K562 (cell line): ENCODE results near the gene TICAM1. TPM values are rescaled to one million over a fixed set of nuclear protein-coding genes. Genes with fewer than 3 reads are reported as not detected.

Experiments used
- COPS2 ChIP-seq: fragments of 450-650 bp; conservative IDR thresholded peaks from 2 replicates; pipeline ENCODE4 v1.6.1; 2016; ENCODE audit warnings: mild to moderate bottlenecking, moderate library complexity
- EHMT2 ChIP-seq: fragments of 450-650 bp; IDR thresholded peaks from 2 replicates; pipeline ENCODE4 v1.6.1; 2018; ENCODE audit warnings: antibody characterized with exemption
- ETS2 ChIP-seq: IDR thresholded peaks from 2 replicates; pipeline ENCODE4 v1.6.1; 2016; ENCODE audit warnings: borderline replicate concordance, missing genetic modification characterization, mild to moderate bottlenecking, moderate library complexity, missing compliant biosample characterization; ENCODE audit not compliant: poor library complexity, severe bottlenecking
- HMG20B ChIP-seq: fragments of 250-450 bp; sonication (Bioruptor Pico); IDR thresholded peaks from 2 replicates; pipeline ENCODE4 v1.5.0; 2021; ENCODE audit warnings: mild to moderate bottlenecking
- MCM7 ChIP-seq, 2 experiments: fragments of 450-650 bp; IDR thresholded peaks; 2 replicates each; pipeline ENCODE4 v1.6.1; 2016 to 2018
- MECOM ChIP-seq: fragments of 250-450 bp; sonication (Bioruptor Pico); IDR thresholded peaks from 2 replicates; pipeline ENCODE4 v1.8.0; 2022; ENCODE audit warnings: inconsistent platforms
- MIER1 ChIP-seq: fragments of 450-650 bp; IDR thresholded peaks from 2 replicates; pipeline ENCODE4 v1.6.1; 2016; ENCODE audit warnings: antibody characterized with exemption, mild to moderate bottlenecking, low read depth
- NR4A1 ChIP-seq, 2 experiments: fragments of 250-450 bp in 1 of 2; fragments of 450-650 bp in 1 of 2; sonication (Bioruptor Pico) in 1 of 2; IDR thresholded peaks; 2 replicates each; pipeline versions ENCODE4 v1.4.0 to v1.6.1; 2016 to 2020; ENCODE audit warnings: mild to moderate bottlenecking in 2 of 2, missing compliant biosample characterization in 1 of 2, missing genetic modification characterization in 1 of 2, moderate library complexity in 1 of 2
- PCBP2 ChIP-seq: fragments of 200-400 bp; formaldehyde crosslinking; IDR thresholded peaks from 2 replicates; pipeline ENCODE4 v1.6.1; 2018; ENCODE audit warnings: low read length, low read depth, mild to moderate bottlenecking, moderate library complexity; ENCODE audit not compliant: poor library complexity, severe bottlenecking
- PYGO2 ChIP-seq: fragments of 450-650 bp; IDR thresholded peaks from 2 replicates; pipeline ENCODE4 v1.6.1; 2016; ENCODE audit warnings: mild to moderate bottlenecking, missing genetic modification characterization, moderate library complexity, missing compliant biosample characterization
- RB1 ChIP-seq: fragments of 450-650 bp; IDR thresholded peaks from 2 replicates; pipeline ENCODE4 v1.6.1; 2017; ENCODE audit warnings: low read depth, mild to moderate bottlenecking
- RCOR1 ChIP-seq, 2 experiments: IDR thresholded peaks; 2 replicates each; pipeline ENCODE4 v1.6.1; 2012; ENCODE audit warnings: low read depth in 2 of 2, low read length in 2 of 2, borderline replicate concordance in 1 of 2, improper control_type of control experiment in 1 of 2
- SP1 ChIP-seq: sonication (generic); formaldehyde crosslinking; IDR thresholded peaks from 2 replicates; pipeline ENCODE4 v1.8.1; 2022; ENCODE audit warnings: mild to moderate bottlenecking, missing genetic modification reagents
- TARDBP ChIP-seq: fragments of 450-650 bp; IDR thresholded peaks from 2 replicates; pipeline ENCODE4 v1.6.1; 2016
- ZNF274 ChIP-seq: IDR thresholded peaks from 2 replicates; pipeline ENCODE4 v1.6.1; 2011; ENCODE audit warnings: low read depth, mild to moderate bottlenecking, low read length, moderate library complexity, borderline replicate concordance
- polyA plus RNA-seq, 8 experiments: library from polyadenylated mRNA; depleted of rRNA in 4 of 8; stranded (reverse) in 5 of 8; unstranded in 3 of 8; fragments of >200 nt; fragmentation: Nextera tagmentation in 2 of 8; fragmentation: Illumina TruSeq in 1 of 8; extraction: Ambion mirVana in 2 of 8; extraction: Trizol in 1 of 8; gene quantifications; 2 replicates each; pipeline versions ENCODE4 v1.2.1 to v1.2.3, GENCODE V29; 2011 to 2014; ENCODE audit warnings: inconsistent platforms in 1 of 8, missing spikeins in 1 of 8
- total RNA-seq, 7 experiments: library from RNA; depleted of rRNA in 6 of 7; stranded (reverse); fragments of >200 nt in 6 of 7; fragmentation: Illumina TruSeq in 2 of 7; extraction: Trizol in 2 of 7; gene quantifications; 2 replicates each; pipeline versions ENCODE4 v1.2.1 to v1.2.3, GENCODE V29; 2011 to 2021; ENCODE audit warnings: low replicate concordance in 1 of 7
- TF ChIP-seq, protein P1 (sequence below): sonication (generic); formaldehyde crosslinking; IDR thresholded peaks from 2 replicates; pipeline ENCODE4 v1.8.0; 2022; ENCODE audit warnings: missing genetic modification reagents, mild to moderate bottlenecking, moderate library complexity, borderline replicate concordance
- TF ChIP-seq, protein P2 (sequence below): fragments of 150-350 bp; conservative IDR thresholded peaks from 2 replicates; pipeline ENCODE4 v1.6.1; 2014; ENCODE audit warnings: low read length
- TF ChIP-seq, protein P3 (sequence below), 3 experiments: IDR thresholded peaks in 2 of 3; conservative IDR thresholded peaks in 1 of 3; 2 replicates each; pipeline ENCODE4 v1.5.1; 2011 to 2012; ENCODE audit warnings: low read length in 3 of 3, mild to moderate bottlenecking in 3 of 3, control low read depth in 2 of 3, improper control_type of control experiment in 1 of 3, inconsistent platforms in 1 of 3, low read depth in 1 of 3, mixed read lengths in 1 of 3, moderate library complexity in 1 of 3; ENCODE audit not compliant: insufficient read depth in 2 of 3
- TF ChIP-seq, protein P4 (sequence below): sonication (generic); formaldehyde crosslinking; IDR thresholded peaks from 2 replicates; pipeline ENCODE4 v1.5.0; 2020; ENCODE audit warnings: missing genetic modification reagents
- TF ChIP-seq, protein P5 (sequence below): IDR thresholded peaks from 2 replicates; pipeline ENCODE4 v1.6.1; 2011; ENCODE audit not compliant: insufficient read length; ENCODE audit errors: extremely low read depth

The TICAM1 gene
- total and polyA plus RNA-seq, 9 of the 15 experiments (the other 6 are each of a cell fraction or from before 2014, with no cell fraction given): 0.07 to 11.6 (median 1.5) TPM

DNA sequence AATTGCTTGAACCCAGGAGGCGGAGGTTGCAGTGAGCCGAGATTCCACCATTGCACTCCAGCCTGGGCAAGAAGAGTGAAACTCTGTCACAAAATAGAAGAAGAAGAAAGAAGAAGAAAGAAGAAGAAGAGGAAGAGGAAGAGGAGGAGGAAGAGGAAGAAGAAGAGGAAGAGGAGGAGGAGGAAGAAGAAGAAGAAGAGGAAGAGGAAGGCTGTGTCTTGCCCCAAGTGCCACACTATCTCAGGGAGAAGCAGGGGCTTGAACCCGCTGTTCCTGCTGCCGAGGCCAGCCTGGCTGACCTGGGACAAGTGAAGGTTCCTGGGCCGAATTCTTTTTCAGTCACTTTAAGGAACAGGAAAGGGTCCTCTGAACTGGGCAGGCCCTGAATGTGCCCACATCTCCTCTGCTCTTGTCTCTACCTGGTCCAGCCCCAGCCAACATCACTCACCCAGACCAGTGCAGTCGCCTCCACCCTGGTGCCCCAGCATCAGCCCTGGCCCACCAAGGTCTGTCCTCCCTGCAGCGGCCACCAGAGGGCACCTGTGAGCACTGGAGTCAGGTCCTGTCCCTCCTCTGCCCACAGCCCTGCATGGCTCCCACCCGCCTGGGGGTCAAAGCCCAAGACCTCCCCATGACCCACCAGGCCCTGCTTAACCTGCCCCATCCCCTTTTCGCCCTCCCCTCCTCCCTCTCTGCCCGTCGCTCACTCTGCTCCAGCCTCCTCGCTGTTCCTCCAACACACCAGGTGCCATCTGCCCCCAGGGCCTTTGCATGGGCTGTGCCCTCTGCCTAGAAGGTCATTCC is 20.0 kb downstream of the TICAM1 start (continued):
- TF ChIP-seq MECOM (CRISPR knock-in tag) (no peak), PCBP2 (no peak), NR4A1 (CRISPR knock-in tag; IDR thresholded peaks at IDR 0.05) (no peak), NR4A1 (tag; IDR thresholded peaks at IDR 0.05) (no peak), RB1 (peak; percentile 51; the same call in 1 of the 2 replicates), TARDBP (no peak), COPS2 (no peak), ETS2 (no peak), MIER1 (no peak), EHMT2 (no peak), ZNF274 (no peak), MCM7 (IDR thresholded peaks at IDR 0.05) (no peak), HMG20B (CRISPR knock-in tag) (no peak), PYGO2 (no peak), SP1 (CRISPR knock-in tag) (peak; percentile 26; the same call in 1 of the 2 replicates), RCOR1 (IDR thresholded peaks at IDR 0.05; ENCODE audit: borderline replicate concordance in 1 of 2, low read depth in 2 of 2, low read length in 2 of 2) (peak; percentile 18 to 51; a peak in 1 of 4 replicates)
- TF ChIP-seq, protein P1, sequence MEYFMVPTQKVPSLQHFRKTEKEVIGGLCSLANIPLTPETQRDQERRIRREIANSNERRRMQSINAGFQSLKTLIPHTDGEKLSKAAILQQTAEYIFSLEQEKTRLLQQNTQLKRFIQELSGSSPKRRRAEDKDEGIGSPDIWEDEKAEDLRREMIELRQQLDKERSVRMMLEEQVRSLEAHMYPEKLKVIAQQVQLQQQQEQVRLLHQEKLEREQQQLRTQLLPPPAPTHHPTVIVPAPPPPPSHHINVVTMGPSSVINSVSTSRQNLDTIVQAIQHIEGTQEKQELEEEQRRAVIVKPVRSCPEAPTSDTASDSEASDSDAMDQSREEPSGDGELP (CRISPR knock-in tag): peak; percentile 47; the same call in 1 of the 2 replicates
- TF ChIP-seq, protein P2, sequence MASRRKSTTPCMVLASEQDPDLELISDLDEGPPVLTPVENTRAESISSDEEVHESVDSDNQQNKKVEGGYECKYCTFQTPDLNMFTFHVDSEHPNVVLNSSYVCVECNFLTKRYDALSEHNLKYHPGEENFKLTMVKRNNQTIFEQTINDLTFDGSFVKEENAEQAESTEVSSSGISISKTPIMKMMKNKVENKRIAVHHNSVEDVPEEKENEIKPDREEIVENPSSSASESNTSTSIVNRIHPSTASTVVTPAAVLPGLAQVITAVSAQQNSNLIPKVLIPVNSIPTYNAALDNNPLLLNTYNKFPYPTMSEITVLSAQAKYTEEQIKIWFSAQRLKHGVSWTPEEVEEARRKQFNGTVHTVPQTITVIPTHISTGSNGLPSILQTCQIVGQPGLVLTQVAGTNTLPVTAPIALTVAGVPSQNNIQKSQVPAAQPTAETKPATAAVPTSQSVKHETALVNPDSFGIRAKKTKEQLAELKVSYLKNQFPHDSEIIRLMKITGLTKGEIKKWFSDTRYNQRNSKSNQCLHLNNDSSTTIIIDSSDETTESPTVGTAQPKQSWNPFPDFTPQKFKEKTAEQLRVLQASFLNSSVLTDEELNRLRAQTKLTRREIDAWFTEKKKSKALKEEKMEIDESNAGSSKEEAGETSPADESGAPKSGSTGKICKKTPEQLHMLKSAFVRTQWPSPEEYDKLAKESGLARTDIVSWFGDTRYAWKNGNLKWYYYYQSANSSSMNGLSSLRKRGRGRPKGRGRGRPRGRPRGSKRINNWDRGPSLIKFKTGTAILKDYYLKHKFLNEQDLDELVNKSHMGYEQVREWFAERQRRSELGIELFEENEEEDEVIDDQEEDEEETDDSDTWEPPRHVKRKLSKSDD: no peak
- TF ChIP-seq, protein P3, sequence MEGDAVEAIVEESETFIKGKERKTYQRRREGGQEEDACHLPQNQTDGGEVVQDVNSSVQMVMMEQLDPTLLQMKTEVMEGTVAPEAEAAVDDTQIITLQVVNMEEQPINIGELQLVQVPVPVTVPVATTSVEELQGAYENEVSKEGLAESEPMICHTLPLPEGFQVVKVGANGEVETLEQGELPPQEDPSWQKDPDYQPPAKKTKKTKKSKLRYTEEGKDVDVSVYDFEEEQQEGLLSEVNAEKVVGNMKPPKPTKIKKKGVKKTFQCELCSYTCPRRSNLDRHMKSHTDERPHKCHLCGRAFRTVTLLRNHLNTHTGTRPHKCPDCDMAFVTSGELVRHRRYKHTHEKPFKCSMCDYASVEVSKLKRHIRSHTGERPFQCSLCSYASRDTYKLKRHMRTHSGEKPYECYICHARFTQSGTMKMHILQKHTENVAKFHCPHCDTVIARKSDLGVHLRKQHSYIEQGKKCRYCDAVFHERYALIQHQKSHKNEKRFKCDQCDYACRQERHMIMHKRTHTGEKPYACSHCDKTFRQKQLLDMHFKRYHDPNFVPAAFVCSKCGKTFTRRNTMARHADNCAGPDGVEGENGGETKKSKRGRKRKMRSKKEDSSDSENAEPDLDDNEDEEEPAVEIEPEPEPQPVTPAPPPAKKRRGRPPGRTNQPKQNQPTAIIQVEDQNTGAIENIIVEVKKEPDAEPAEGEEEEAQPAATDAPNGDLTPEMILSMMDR (IDR thresholded peaks at IDR 0.05 in 2 of 3, conservative IDR thresholded peaks at IDR 0.05 in 1 of 3; ENCODE audit: insufficient read depth in 2 of 3, low read depth in 1 of 3, low read length in 3 of 3): peak; percentile 86 to 92 (median 92)
- TF ChIP-seq, protein P4, sequence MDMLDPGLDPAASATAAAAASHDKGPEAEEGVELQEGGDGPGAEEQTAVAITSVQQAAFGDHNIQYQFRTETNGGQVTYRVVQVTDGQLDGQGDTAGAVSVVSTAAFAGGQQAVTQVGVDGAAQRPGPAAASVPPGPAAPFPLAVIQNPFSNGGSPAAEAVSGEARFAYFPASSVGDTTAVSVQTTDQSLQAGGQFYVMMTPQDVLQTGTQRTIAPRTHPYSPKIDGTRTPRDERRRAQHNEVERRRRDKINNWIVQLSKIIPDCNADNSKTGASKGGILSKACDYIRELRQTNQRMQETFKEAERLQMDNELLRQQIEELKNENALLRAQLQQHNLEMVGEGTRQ (CRISPR knock-in tag): no peak
- TF ChIP-seq, protein P5, sequence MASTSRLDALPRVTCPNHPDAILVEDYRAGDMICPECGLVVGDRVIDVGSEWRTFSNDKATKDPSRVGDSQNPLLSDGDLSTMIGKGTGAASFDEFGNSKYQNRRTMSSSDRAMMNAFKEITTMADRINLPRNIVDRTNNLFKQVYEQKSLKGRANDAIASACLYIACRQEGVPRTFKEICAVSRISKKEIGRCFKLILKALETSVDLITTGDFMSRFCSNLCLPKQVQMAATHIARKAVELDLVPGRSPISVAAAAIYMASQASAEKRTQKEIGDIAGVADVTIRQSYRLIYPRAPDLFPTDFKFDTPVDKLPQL: no peak
